HEK293 (cell line): Measurements from ENCODE around the gene MYCN.

ENCODE experiments used
- CTCF ChIA-PET: fragments of 350-600 bp; formaldehyde crosslinking; extraction: SDS; loops from one replicate; lab custom pipeline; 2021; ENCODE audit warnings: antibody characterized with exemption; lab: Yijun Ruan, JAX
- POLR2A ChIA-PET: fragments of 300-600 bp; formaldehyde crosslinking; extraction: SDS; loops from one replicate; lab custom pipeline; 2020; ENCODE audit warnings: antibody characterized with exemption, inconsistent platforms; lab: Yijun Ruan, JAX
- H3K27ac ChIP-seq: fragments of 200-500 bp; sonication (Bioruptor generic); 2 replicates; pipeline ENCODE4 v1.5.1; 2014; ENCODE audit warnings: low read depth, low read length, control low read depth, inconsistent platforms; ENCODE audit errors: extremely low read depth
- H3K36me3 ChIP-seq, 2 experiments: fragments of 200-500 bp in 1 of 2; sonication (Bioruptor generic) in 1 of 2; 1 replicate in 1 of 2; 2 replicates in 1 of 2; pipeline ENCODE4 v1.5.1; 2014 to 2017; ENCODE audit warnings: inconsistent platforms in 2 of 2, low read length in 2 of 2; ENCODE audit not compliant: control insufficient read depth in 2 of 2, insufficient read depth in 1 of 2
- H3K4me1 ChIP-seq: fragments of 200-500 bp; sonication (Bioruptor generic); 2 replicates; pipeline ENCODE4 v1.5.1; 2014; ENCODE audit warnings: mild to moderate bottlenecking, low read length, inconsistent platforms; ENCODE audit not compliant: control insufficient read depth, insufficient read depth
- H3K4me3 ChIP-seq: 2 replicates; pipeline ENCODE4 v1.5.1; 2011; ENCODE audit warnings: low read depth, mild to moderate bottlenecking, control low read depth, low read length, moderate library complexity
- H3K9me3 ChIP-seq: fragments of 200-500 bp; sonication (Bioruptor generic); 2 replicates; pipeline ENCODE4 v1.5.1; 2014; ENCODE audit warnings: low read depth, low read length, inconsistent platforms; ENCODE audit not compliant: control insufficient read depth, insufficient read depth
- BCL11B ChIP-seq: fragments of 450-650 bp; formaldehyde crosslinking; IDR thresholded peaks from 2 replicates; pipeline ENCODE4 v1.5.1; 2016; ENCODE audit warnings: low read depth, missing biosample characterization, missing genetic modification characterization
- KLF10 ChIP-seq: fragments of 450-650 bp; IDR thresholded peaks from 2 replicates; pipeline ENCODE4 v1.5.1; 2018; ENCODE audit warnings: missing biosample characterization, mild to moderate bottlenecking, missing genetic modification characterization
- KLF16 ChIP-seq: fragments of 450-650 bp; formaldehyde crosslinking; IDR thresholded peaks from 2 replicates; pipeline ENCODE4 v1.5.1; 2017; ENCODE audit warnings: missing biosample characterization, missing genetic modification characterization
- MYNN ChIP-seq: fragments of 450-650 bp; formaldehyde crosslinking; IDR thresholded peaks from 2 replicates; pipeline ENCODE4 v1.5.1; 2016; ENCODE audit warnings: missing biosample characterization, missing genetic modification characterization, borderline replicate concordance
- PRDM10 ChIP-seq: fragments of 450-650 bp; formaldehyde crosslinking; IDR thresholded peaks from 2 replicates; pipeline ENCODE4 v1.5.1; 2016; ENCODE audit warnings: missing biosample characterization, missing genetic modification characterization
- ZBTB7A ChIP-seq: fragments of 450-650 bp; formaldehyde crosslinking; IDR thresholded peaks from 2 replicates; pipeline ENCODE4 v1.5.1; 2016; ENCODE audit warnings: low read depth, missing biosample characterization, missing genetic modification characterization
- ZNF324 ChIP-seq: fragments of 450-650 bp; formaldehyde crosslinking; IDR thresholded peaks from 2 replicates; pipeline ENCODE4 v1.5.1; 2016; ENCODE audit warnings: missing biosample characterization, missing genetic modification characterization
- ZNF561 ChIP-seq: fragments of 450-650 bp; IDR thresholded peaks from 2 replicates; pipeline ENCODE4 v1.5.1; 2018; ENCODE audit warnings: missing biosample characterization, missing genetic modification characterization, borderline replicate concordance
- ZNF600 ChIP-seq: fragments of 450-650 bp; formaldehyde crosslinking; IDR thresholded peaks from 2 replicates; pipeline ENCODE4 v1.5.1; 2016; ENCODE audit warnings: missing biosample characterization, missing genetic modification characterization
- ZNF654 ChIP-seq: fragments of 450-650 bp; formaldehyde crosslinking; IDR thresholded peaks from 2 replicates; pipeline ENCODE4 v1.5.1; 2016; ENCODE audit warnings: low read depth, missing biosample characterization, missing genetic modification characterization
- ZNF747 ChIP-seq: fragments of 450-650 bp; formaldehyde crosslinking; IDR thresholded peaks from 2 replicates; pipeline ENCODE4 v1.5.1; 2016; ENCODE audit warnings: missing biosample characterization, missing genetic modification characterization
- ZSCAN18 ChIP-seq: fragments of 450-650 bp; formaldehyde crosslinking; IDR thresholded peaks from 2 replicates; pipeline ENCODE4 v1.5.1; 2016; ENCODE audit warnings: missing biosample characterization, missing genetic modification characterization

The MYCN gene

GRCh38 chr2:15939854-15940660 lies at the start of gene MYCN (continued):
- TF ChIP-seq ZNF747 (tag by site-specific recombination): no peak
- TF ChIP-seq, all 188 proteins: peak for 13

GRCh38 chr2:15890936-15891905 lies 49.1 kb upstream of the MYCN start:
- Histone ChIP-seq H3K4me3 (no peak overlapping the region), H3K27ac (no peak overlapping the region), H3K4me1 (no peaks in the 10 kb centered on the region), H3K9me3 (no peaks in the 10 kb centered on the region), H3K36me3 (no peaks in the 10 kb centered on the region)
- ChIA-PET POLR2A (no interaction called here), CTCF (interaction anchor here (0.5 kb wide), 1 partner anchor 49 kb away, joined by 4 read pairs; no protein-coding TSS in a partner anchor)
- TF ChIP-seq KLF16 (tag by site-specific recombination) (no peak), PRDM10 (tag by site-specific recombination) (0 out of 2 replicates have a peak, but pooled peaks have one; percentile 15)

- Histone ChIP-seq H3K4me3 (no peak overlapping the region), H3K4me1 (no peaks in the 10 kb centered on the region), H3K27ac (no peak overlapping the region), H3K36me3 (no peaks in the 10 kb centered on the region), H3K9me3 (no peaks in the 10 kb centered on the region)
- TF ChIP-seq BCL11B (tag by site-specific recombination) (no peak), MYNN (tag by site-specific recombination) (no peak), ZSCAN18 (no peak), ZNF654 (no peak), KLF10 (tag by site-specific recombination) (no peak), ZNF324 (tag by site-specific recombination) (no peak), ZNF561 (no peak), ZNF600 (no peak), ZBTB7A (tag by site-specific recombination) (no peak)
- ChIA-PET CTCF (interaction anchor here (0.7 kb wide), 1 partner anchor 401 kb away, joined by 3 read pairs; no protein-coding TSS in a partner anchor), POLR2A (no interaction called here)
Observed at GRCh38 chr2:15892151-15892880, 48.0 kb upstream of the MYCN start.
